Liver (tissue), 9 donors: ENCODE data around the gene ADISSP. TPM values are rescaled to one million over a fixed set of nuclear protein-coding genes. Genes with fewer than 3 reads are reported as not detected.

Experiments
- DNase-seq: peaks from one replicate; pipeline ENCODE4 v3.0.0-alpha.2; 2017; ENCODE audit warnings: low spot score
- H3K27ac ChIP-seq, 2 donors: one replicate each; pipeline ENCODE4 v1.7.0; 2013; ENCODE audit warnings: inconsistent platforms in 2 of 2, low read length in 2 of 2, control low read depth in 1 of 2, low read depth in 1 of 2, mild to moderate bottlenecking in 1 of 2
- H3K27me3 ChIP-seq, 4 donors: one replicate each; pipeline versions ENCODE4 v1.6.1 to v1.7.0; 2013; ENCODE audit warnings: low read length in 3 of 4, inconsistent platforms in 1 of 4, mild to moderate bottlenecking in 1 of 4, moderate library complexity in 1 of 4; ENCODE audit not compliant: control insufficient read depth in 4 of 4, insufficient read depth in 4 of 4
- H3K36me3 ChIP-seq, 4 donors: one replicate each; pipeline versions ENCODE4 v1.6.1 to v1.7.0; 2013; ENCODE audit warnings: low read length in 3 of 4, mild to moderate bottlenecking in 3 of 4, low read depth in 1 of 4, moderate library complexity in 1 of 4; ENCODE audit not compliant: control insufficient read depth in 4 of 4, insufficient read depth in 3 of 4
- H3K4me1 ChIP-seq, 4 donors: one replicate each; pipeline versions ENCODE4 v1.6.1 to v1.7.0; 2013; ENCODE audit warnings: low read length in 3 of 4, mild to moderate bottlenecking in 3 of 4, moderate library complexity in 1 of 4; ENCODE audit not compliant: control insufficient read depth in 4 of 4, insufficient read depth in 4 of 4
- H3K4me3 ChIP-seq, 3 donors: one replicate each; pipeline versions ENCODE4 v1.6.1 to v1.7.0; 2013; ENCODE audit warnings: low read length in 3 of 3, control low read depth in 1 of 3, low read depth in 1 of 3, mild to moderate bottlenecking in 1 of 3
- H3K9ac ChIP-seq, 2 donors: one replicate each; pipeline ENCODE4 v1.7.0; 2013; ENCODE audit warnings: low read length in 2 of 2, mild to moderate bottlenecking in 2 of 2, moderate library complexity in 2 of 2, control low read depth in 1 of 2, low read depth in 1 of 2
- H3K9me3 ChIP-seq, 4 donors: one replicate each; pipeline versions ENCODE4 v1.6.1 to v1.7.0; 2013; ENCODE audit warnings: low read length in 3 of 4; ENCODE audit not compliant: control insufficient read depth in 4 of 4
- EGR1 ChIP-seq, 2 donors: IDR thresholded peaks; 2 replicates each; pipeline ENCODE4 v1.6.1; 2016 to 2018; ENCODE audit warnings: antibody characterized with exemption in 2 of 2, low read depth in 2 of 2
- FOXA1 ChIP-seq: IDR thresholded peaks from 2 replicates; pipeline ENCODE4 v1.6.1; 2016; ENCODE audit warnings: antibody characterized with exemption
- FOXA2 ChIP-seq: IDR thresholded peaks from 2 replicates; pipeline ENCODE4 v1.6.1; 2016; ENCODE audit warnings: antibody characterized with exemption
- GABPA ChIP-seq, 2 donors: IDR thresholded peaks in 1 of 2; conservative IDR thresholded peaks in 1 of 2; 2 replicates each; pipeline ENCODE4 v1.6.1; 2016; ENCODE audit warnings: antibody characterized with exemption in 2 of 2, mild to moderate bottlenecking in 1 of 2, moderate library complexity in 1 of 2
- HNF4A ChIP-seq, 2 donors: conservative IDR thresholded peaks; 2 replicates each; pipeline ENCODE4 v1.6.1; 2016; ENCODE audit warnings: antibody characterized with exemption in 2 of 2, mild to moderate bottlenecking in 2 of 2
- HNF4G ChIP-seq: IDR thresholded peaks from 2 replicates; pipeline ENCODE4 v1.6.1; 2016; ENCODE audit warnings: antibody characterized with exemption
- JUND ChIP-seq, 2 donors: IDR thresholded peaks; 2 replicates each; pipeline ENCODE4 v1.6.1; 2016; ENCODE audit warnings: antibody characterized with exemption in 2 of 2
- NR2F2 ChIP-seq: IDR thresholded peaks from 2 replicates; pipeline ENCODE4 v1.6.1; 2016; ENCODE audit warnings: antibody characterized with exemption
- RAD21 ChIP-seq, 2 donors: IDR thresholded peaks; 2 replicates each; pipeline ENCODE4 v1.6.1; 2016; ENCODE audit warnings: antibody characterized with exemption in 2 of 2, mild to moderate bottlenecking in 2 of 2
- REST ChIP-seq: IDR thresholded peaks from 2 replicates; pipeline ENCODE4 v1.6.1; 2016; ENCODE audit warnings: antibody characterized with exemption, mild to moderate bottlenecking
- RXRA ChIP-seq, 2 donors: IDR thresholded peaks; 2 replicates each; pipeline ENCODE4 v1.6.1; 2017 to 2018; ENCODE audit warnings: antibody characterized with exemption in 2 of 2, mild to moderate bottlenecking in 1 of 2
- SP1 ChIP-seq: IDR thresholded peaks from 2 replicates; pipeline ENCODE4 v1.6.1; 2018; ENCODE audit warnings: antibody characterized with exemption, mild to moderate bottlenecking
- TAF1 ChIP-seq: conservative IDR thresholded peaks from 2 replicates; pipeline ENCODE4 v1.6.1; 2016; ENCODE audit warnings: antibody characterized with exemption, mild to moderate bottlenecking
- YY1 ChIP-seq: IDR thresholded peaks from 2 replicates; pipeline ENCODE4 v1.6.1; 2016; ENCODE audit warnings: antibody characterized with exemption, mild to moderate bottlenecking
- ZBTB33 ChIP-seq: IDR thresholded peaks from 2 replicates; pipeline ENCODE4 v1.6.1; 2016; ENCODE audit warnings: antibody characterized with exemption
- WGBS: extraction: QIAGEN DNeasy Blood & Tissue Kit; methylation state at CpG from one replicate; pipeline ENCODE4 v1.1.7; 2013; 5-methylcytosine and 5-hydroxymethylcytosine counted together
- polyA plus RNA-seq, 2 donors: library from polyadenylated mRNA; stranded (reverse) in 1 of 2; unstranded in 1 of 2; fragments of 200-250 nt in 1 of 2; fragments of >200 nt in 1 of 2; fragmentation: Nextera tagmentation in 1 of 2; extraction: Ambion mirVana in 1 of 2; gene quantifications; one replicate each; pipeline versions ENCODE4 v1.2.1 to v1.2.3, GENCODE V29; 2013 to 2015
- total RNA-seq, 2 donors: library from RNA; depleted of rRNA; stranded (reverse); fragments of >200 nt; gene quantifications; one replicate each; pipeline ENCODE4 v1.2.3, GENCODE V29; 2014
- TF ChIP-seq, protein P1 (sequence below): IDR thresholded peaks from 2 replicates; pipeline ENCODE4 v1.6.1; 2016; ENCODE audit warnings: antibody characterized with exemption
- TF ChIP-seq, protein P2 (sequence below): IDR thresholded peaks from 2 replicates; pipeline ENCODE4 v1.6.1; 2016; ENCODE audit warnings: antibody characterized with exemption
- TF ChIP-seq, protein P3 (sequence below): fragments of 150-350 bp; IDR thresholded peaks from 2 replicates; pipeline ENCODE4 v1.5.1; 2017; ENCODE audit warnings: improper control_type of control experiment, low read depth, low read length; ENCODE audit not compliant: missing input control
- donor health status: healthy.
- donor health status: healthy.
- donor health status: healthy.
- donor health status: healthy.
- donor health status: healthy.

The ADISSP gene
- total and polyA plus RNA-seq, 4 donors = 3.8 to 27.3 (median 10.4) TPM

- TF ChIP-seq SP1 = no peak
- no peak for TF ChIP-seq HNF4A (conservative IDR thresholded peaks at IDR 0.05)
- no peak for TF ChIP-seq RXRA (IDR thresholded peaks at IDR 0.05)
- TF ChIP-seq JUND (IDR thresholded peaks at IDR 0.05) = no peak
- no peak for TF ChIP-seq FOXA1
- TF ChIP-seq TAF1 = no peak
- TF ChIP-seq, protein P1, sequence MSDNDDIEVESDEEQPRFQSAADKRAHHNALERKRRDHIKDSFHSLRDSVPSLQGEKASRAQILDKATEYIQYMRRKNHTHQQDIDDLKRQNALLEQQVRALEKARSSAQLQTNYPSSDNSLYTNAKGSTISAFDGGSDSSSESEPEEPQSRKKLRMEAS = no peak
- no peak for TF ChIP-seq GABPA (IDR thresholded peaks at IDR 0.05 in 1 of 2, conservative IDR thresholded peaks at IDR 0.05 in 1 of 2)
- no peak for TF ChIP-seq ZBTB33
- no peak for TF ChIP-seq NR2F2
- TF ChIP-seq RAD21 (IDR thresholded peaks at IDR 0.05) = no peak
- TF ChIP-seq, protein P2, sequence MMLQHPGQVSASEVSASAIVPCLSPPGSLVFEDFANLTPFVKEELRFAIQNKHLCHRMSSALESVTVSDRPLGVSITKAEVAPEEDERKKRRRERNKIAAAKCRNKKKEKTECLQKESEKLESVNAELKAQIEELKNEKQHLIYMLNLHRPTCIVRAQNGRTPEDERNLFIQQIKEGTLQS = no peak
- TF ChIP-seq HNF4G = no peak
- TF ChIP-seq YY1 = no peak
- no peak for TF ChIP-seq REST
- no peak for TF ChIP-seq EGR1 (IDR thresholded peaks at IDR 0.05; ENCODE audit: low read depth in 2 of 2)
- no peak for TF ChIP-seq FOXA2
- TF ChIP-seq, protein P3, sequence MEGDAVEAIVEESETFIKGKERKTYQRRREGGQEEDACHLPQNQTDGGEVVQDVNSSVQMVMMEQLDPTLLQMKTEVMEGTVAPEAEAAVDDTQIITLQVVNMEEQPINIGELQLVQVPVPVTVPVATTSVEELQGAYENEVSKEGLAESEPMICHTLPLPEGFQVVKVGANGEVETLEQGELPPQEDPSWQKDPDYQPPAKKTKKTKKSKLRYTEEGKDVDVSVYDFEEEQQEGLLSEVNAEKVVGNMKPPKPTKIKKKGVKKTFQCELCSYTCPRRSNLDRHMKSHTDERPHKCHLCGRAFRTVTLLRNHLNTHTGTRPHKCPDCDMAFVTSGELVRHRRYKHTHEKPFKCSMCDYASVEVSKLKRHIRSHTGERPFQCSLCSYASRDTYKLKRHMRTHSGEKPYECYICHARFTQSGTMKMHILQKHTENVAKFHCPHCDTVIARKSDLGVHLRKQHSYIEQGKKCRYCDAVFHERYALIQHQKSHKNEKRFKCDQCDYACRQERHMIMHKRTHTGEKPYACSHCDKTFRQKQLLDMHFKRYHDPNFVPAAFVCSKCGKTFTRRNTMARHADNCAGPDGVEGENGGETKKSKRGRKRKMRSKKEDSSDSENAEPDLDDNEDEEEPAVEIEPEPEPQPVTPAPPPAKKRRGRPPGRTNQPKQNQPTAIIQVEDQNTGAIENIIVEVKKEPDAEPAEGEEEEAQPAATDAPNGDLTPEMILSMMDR = no peak
- Histone ChIP-seq H3K4me3 (no peak overlapping the region), H3K9me3 (no peaks in the 10 kb centered on the region), H3K27ac (no peak overlapping the region), H3K36me3 (no peaks in the 10 kb centered on the region), H3K4me1 (peaks cover 5 to 12% (median 8%) of the 10 kb centered on the region in 4 donors), H3K27me3 (no peaks in the 10 kb centered on the region), H3K9ac (no peak overlapping the region)
- 89% methylated on average over 7 of the region's 7 CpGs for WGBS
- DNase-seq = no peak
Measured at GRCh38 chr20:3739926-3740451, 27.6 kb downstream of the ADISSP start.
